IMR-90 (cell line): ENCODE results near the gene TMEM163. TPM values are rescaled to one million over a fixed set of nuclear protein-coding genes. Genes with fewer than 3 reads are reported as not detected.

Source experiments
- ATAC-seq: fragments of 200-7000 bp; cut with Tn5 transposase; 2 replicates; pipeline ENCODE4 v1.9.1; 2020; ENCODE audit warnings: low read depth, mild to moderate bottlenecking, moderate library complexity
- BruUV-seq: library from RNA; stranded (reverse); fragments of 400-500 nt; replicated peaks from 2 replicates; lab custom pipeline; 2021; lab: Mats Ljungman, UMichigan
- CTCF ChIA-PET: fragments of 300-600 bp; formaldehyde crosslinking; extraction: SDS; loops from one replicate; lab custom pipeline; 2021; ENCODE audit warnings: antibody characterized with exemption; lab: Yijun Ruan, JAX
- POLR2A ChIA-PET: fragments of 300-600 bp; sonication (Branson Sonifier 250); formaldehyde crosslinking; loops from one replicate; lab custom pipeline; 2022; ENCODE audit warnings: antibody characterized with exemption; ENCODE audit not compliant: unreplicated experiment; lab: Charles Lee
- DNase-seq: peaks from one replicate; pipeline ENCODE4 v3.0.0; 2013
- H2AFZ ChIP-seq: replicated peaks from 2 replicates; pipeline ENCODE3; 2013; ENCODE audit warnings: low read length, mild to moderate bottlenecking; ENCODE audit not compliant: poor library complexity
- H2AK5ac ChIP-seq: 2 replicates; pipeline ENCODE4 v1.6.1; 2013; ENCODE audit warnings: low read depth, low read length, inconsistent platforms
- H2AK9ac ChIP-seq: replicated peaks from 2 replicates; pipeline ENCODE3; 2013; ENCODE audit warnings: mild to moderate bottlenecking, low read depth, low read length, moderate library complexity; ENCODE audit not compliant: poor library complexity
- H2BK120ac ChIP-seq: 2 replicates; pipeline ENCODE4 v1.6.1; 2013; ENCODE audit warnings: low read depth, low read length, inconsistent platforms
- H2BK15ac ChIP-seq: 3 replicates; pipeline ENCODE4 v1.6.1; 2013; ENCODE audit warnings: low read depth, low read length, inconsistent platforms
- H2BK20ac ChIP-seq: 2 replicates; pipeline ENCODE4 v1.6.1; 2013; ENCODE audit warnings: low read depth, mild to moderate bottlenecking, inconsistent platforms, low read length, moderate library complexity
- H2BK5ac ChIP-seq: 2 replicates; pipeline ENCODE4 v1.6.1; 2013; ENCODE audit warnings: mild to moderate bottlenecking, low read depth, low read length, inconsistent platforms; ENCODE audit not compliant: poor library complexity, severe bottlenecking
- H3K14ac ChIP-seq: replicated peaks from 2 replicates; pipeline ENCODE4 v1.6.1; 2013; ENCODE audit warnings: low read depth, low read length, inconsistent platforms
- H3K18ac ChIP-seq: 2 replicates; pipeline ENCODE4 v1.6.1; 2013; ENCODE audit warnings: low read depth, low read length, control low read depth
- H3K23ac ChIP-seq: 2 replicates; pipeline ENCODE4 v1.6.1; 2013; ENCODE audit warnings: low read depth, low read length, inconsistent platforms
- H3K27ac ChIP-seq: 2 replicates; pipeline ENCODE4 v1.5.1; 2013; ENCODE audit warnings: mild to moderate bottlenecking, control low read depth, low read length; ENCODE audit not compliant: insufficient read depth
- H3K27me3 ChIP-seq: 2 replicates; pipeline ENCODE4 v1.6.1; 2013; ENCODE audit warnings: low read length; ENCODE audit not compliant: control insufficient read depth, insufficient read depth
- H3K36me3 ChIP-seq: 2 replicates; pipeline ENCODE4 v1.6.1; 2013; ENCODE audit warnings: low read length, mixed read lengths; ENCODE audit not compliant: control insufficient read depth, insufficient read depth
- H3K4ac ChIP-seq: 2 replicates; pipeline ENCODE4 v1.6.1; 2013; ENCODE audit warnings: low read depth, low read length, inconsistent platforms
- H3K4me1 ChIP-seq: 2 replicates; pipeline ENCODE4 v1.6.1; 2013; ENCODE audit warnings: low read length, mixed read lengths; ENCODE audit not compliant: control insufficient read depth, insufficient read depth
- H3K4me2 ChIP-seq: 2 replicates; pipeline ENCODE4 v1.6.1; 2013; ENCODE audit warnings: low read depth, mild to moderate bottlenecking, control low read depth, low read length, moderate library complexity
- H3K4me3 ChIP-seq: 2 replicates; pipeline ENCODE4 v1.5.1; 2013; ENCODE audit warnings: low read depth, mild to moderate bottlenecking, control low read depth, low read length, moderate library complexity; ENCODE audit not compliant: insufficient read depth
- H3K56ac ChIP-seq: 2 replicates; pipeline ENCODE4 v1.6.1; 2013; ENCODE audit warnings: low read length, inconsistent platforms; ENCODE audit not compliant: insufficient read depth; ENCODE audit errors: extremely low read depth
- H3K79me1 ChIP-seq, 2 experiments: 2 replicates each; pipeline ENCODE4 v1.6.1; 2013; ENCODE audit warnings: low read length in 2 of 2, inconsistent platforms in 1 of 2, low read depth in 1 of 2
- H3K9ac ChIP-seq: 2 replicates; pipeline ENCODE4 v1.6.1; 2013; ENCODE audit warnings: low read depth, low read length, control low read depth
- H3K9me1 ChIP-seq: 2 replicates; pipeline ENCODE4 v1.6.1; 2013; ENCODE audit warnings: low read length, inconsistent platforms; ENCODE audit not compliant: insufficient read depth
- H3K9me3 ChIP-seq: 2 replicates; pipeline ENCODE4 v1.6.1; 2013; ENCODE audit warnings: low read length; ENCODE audit not compliant: control insufficient read depth, insufficient read depth
- H4K20me1 ChIP-seq: 2 replicates; pipeline ENCODE4 v1.6.1; 2013; ENCODE audit warnings: low read length, inconsistent platforms; ENCODE audit not compliant: insufficient read depth
- H4K5ac ChIP-seq: 2 replicates; pipeline ENCODE4 v1.6.1; 2013; ENCODE audit warnings: mild to moderate bottlenecking, low read depth, low read length, control low read depth
- H4K8ac ChIP-seq, 2 experiments: 2 replicates each; pipeline ENCODE4 v1.6.1; 2013; ENCODE audit warnings: low read depth in 2 of 2, low read length in 2 of 2, control low read depth in 1 of 2, inconsistent platforms in 1 of 2
- H4K91ac ChIP-seq: 2 replicates; pipeline ENCODE4 v1.6.1; 2013; ENCODE audit warnings: low read depth, low read length, inconsistent platforms; ENCODE audit not compliant: insufficient read depth
- BHLHE40 ChIP-seq: fragments of 150-350 bp; IDR thresholded peaks from 2 replicates; pipeline ENCODE4 v1.6.1; 2016; ENCODE audit warnings: mild to moderate bottlenecking, low read depth, low read length
- CEBPB ChIP-seq: IDR thresholded peaks from 2 replicates; pipeline ENCODE4 v1.6.1; 2012; ENCODE audit warnings: low read depth, low read length, improper control_type of control experiment
- CHD1 ChIP-seq: IDR thresholded peaks from 2 replicates; pipeline ENCODE4 v1.6.1; 2012; ENCODE audit warnings: low read depth, low read length, improper control_type of control experiment
- CTCF ChIP-seq: conservative IDR thresholded peaks from 2 replicates; pipeline ENCODE4 v1.5.1; 2012; ENCODE audit warnings: mild to moderate bottlenecking, low read depth, low read length, improper control_type of control experiment
- ELK1 ChIP-seq: fragments of 150-350 bp; IDR thresholded peaks from 2 replicates; pipeline ENCODE4 v1.6.1; 2016; ENCODE audit warnings: low read depth, mild to moderate bottlenecking, low read length, moderate library complexity, borderline replicate concordance
- FOS ChIP-seq: fragments of 150-350 bp; IDR thresholded peaks from 2 replicates; pipeline ENCODE4 v1.6.1; 2016; ENCODE audit warnings: low read depth, low read length
- MAFK ChIP-seq: IDR thresholded peaks from 2 replicates; pipeline ENCODE4 v1.6.1; 2012; ENCODE audit warnings: low read depth, low read length, improper control_type of control experiment
- MAZ ChIP-seq: IDR thresholded peaks from 2 replicates; pipeline ENCODE4 v1.6.1; 2012; ENCODE audit warnings: low read depth, mild to moderate bottlenecking, low read length, improper control_type of control experiment, moderate library complexity, borderline replicate concordance
- MXI1 ChIP-seq: IDR thresholded peaks from 2 replicates; pipeline ENCODE4 v1.6.1; 2012; ENCODE audit warnings: low read depth, mild to moderate bottlenecking, low read length, moderate library complexity, borderline replicate concordance
- NFE2L2 ChIP-seq: fragments of 150-350 bp; IDR thresholded peaks from 2 replicates; pipeline ENCODE4 v1.6.1; 2016; ENCODE audit warnings: low read depth, mild to moderate bottlenecking, low read length
- POLR2A ChIP-seq: IDR thresholded peaks from 2 replicates; pipeline ENCODE4 v1.6.1; 2012; ENCODE audit warnings: mild to moderate bottlenecking, low read depth, low read length
- RAD21 ChIP-seq: IDR thresholded peaks from 2 replicates; pipeline ENCODE4 v1.6.1; 2012; ENCODE audit warnings: low read length, improper control_type of control experiment
- RCOR1 ChIP-seq: IDR thresholded peaks from 2 replicates; pipeline ENCODE4 v1.6.1; 2012; ENCODE audit warnings: mild to moderate bottlenecking, low read length, improper control_type of control experiment; ENCODE audit not compliant: insufficient replicate concordance
- RFX5 ChIP-seq: IDR thresholded peaks from 2 replicates; pipeline ENCODE4 v1.8.0; 2012; ENCODE audit warnings: low read depth, mild to moderate bottlenecking, low read length, moderate library complexity
- SMC3 ChIP-seq: fragments of 150-350 bp; IDR thresholded peaks from 2 replicates; pipeline ENCODE4 v1.6.1; 2016; ENCODE audit warnings: low read depth, mild to moderate bottlenecking, antibody characterized with exemption, low read length, moderate library complexity
- USF2 ChIP-seq: fragments of 150-350 bp; IDR thresholded peaks from 2 replicates; pipeline ENCODE4 v1.6.1; 2017; ENCODE audit warnings: mild to moderate bottlenecking, antibody characterized with exemption, low read length, low read depth
- WGBS, 2 experiments: methylation state at CpG; one replicate each; pipeline versions ENCODE4 v1.1.5 to v1.1.7; 2013; ENCODE audit warnings: missing lambda C conversion rate in 2 of 2; ENCODE audit not compliant: insufficient read length in 1 of 2; ENCODE audit errors: extremely low coverage in 2 of 2; 5-methylcytosine and 5-hydroxymethylcytosine counted together
- dilution Hi-C: fragments of 300-500 bp; cut with HindIII; formaldehyde crosslinking; loops from one replicate; pipeline ENCODE4 v1.14.3; 2018; ENCODE audit warnings: low sequenced_read_pairs; ENCODE audit not compliant: unreplicated experiment
- in situ Hi-C: fragments of 300-500 bp; cut with MboI; formaldehyde crosslinking; loops from 3 replicates; pipeline ENCODE4 v1.14.3; 2019; ENCODE audit warnings: low sequenced_read_pairs, inconsistent platforms, mixed read lengths
- intact Hi-C: fragments of 100-400 bp; cut with micrococcal nuclease; formaldehyde crosslinking; loops from 2 replicates; pipeline ENCODE4 v1.10.0; 2022
- polyA plus RNA-seq, 3 experiments: library from polyadenylated mRNA; depleted of rRNA; stranded (reverse); fragments of >200 nt; gene quantifications; 2 replicates each; pipeline ENCODE4 v1.2.3, GENCODE V29; 2012; ENCODE audit warnings: low replicate concordance in 1 of 3
- total RNA-seq: library from RNA; depleted of rRNA; stranded (reverse); fragments of >200 nt; gene quantifications from 2 replicates; pipeline ENCODE4 v1.2.3, GENCODE V29; 2012

Gene TMEM163
- total and polyA plus RNA-seq, 2 of the 4 experiments (the other 2 are of a cell fraction), result not detected

- DNase-seq (no peak), ATAC-seq (no peak)
- no peak overlapping the region for H3K14ac ChIP-seq
- H3K23ac ChIP-seq, result no peak overlapping the region
- no peaks in the 10 kb centered on the region for H3K9me3 ChIP-seq
- CTCF ChIA-PET, result no interaction called here
- H4K5ac ChIP-seq, result no peak overlapping the region
- no peaks in the 10 kb centered on the region for H3K9me1 ChIP-seq
- H2BK5ac ChIP-seq, result no peak overlapping the region
- 20% methylated on average over 1 of the region's 4 CpGs; no CpG with 5 or more reads in 1 of the 2 experiments for WGBS, 2 experiments
- no peaks in the 10 kb centered on the region for H3K36me3 ChIP-seq
- H2BK20ac ChIP-seq, result no peak overlapping the region
- intact Hi-C loops, result no loop called here
- H4K91ac ChIP-seq, result no peak overlapping the region
- no peak overlapping the region for H2AK5ac ChIP-seq
- H3K18ac ChIP-seq, result no peak overlapping the region
- POLR2A ChIA-PET, result no interaction called here
- H3K9ac ChIP-seq, result no peak overlapping the region
- no peak overlapping the region for H2BK15ac ChIP-seq
- no peak overlapping the region for H3K4me3 ChIP-seq
- H2AK9ac ChIP-seq, result no peak overlapping the region
- no peaks in the 10 kb centered on the region for H4K20me1 ChIP-seq
- no peak overlapping the region for H3K56ac ChIP-seq
- no peak overlapping the region for H3K4ac ChIP-seq
- H3K4me1 ChIP-seq, result no peaks in the 10 kb centered on the region
- H3K79me1 ChIP-seq, result no peaks in the 10 kb centered on the region
- in situ Hi-C loops, result no loop called here
- BruUV-seq, result no TSS peak
- no peak overlapping the region for H3K4me2 ChIP-seq
- no peak overlapping the region for H3K27ac ChIP-seq
- H3K27me3 ChIP-seq, result peaks cover 3% of the 10 kb centered on the region
- TF ChIP-seq RAD21 (no peak), ELK1 (no peak), MXI1 (no peak), MAZ (no peak), CEBPB (no peak), SMC3 (no peak), CTCF (no peak), MAFK (no peak), RCOR1 (no peak), POLR2A (no peak), NFE2L2 (no peak), BHLHE40 (no peak), CHD1 (no peak), USF2 (no peak), FOS (no peak), RFX5 (no peak)
- dilution Hi-C loops, result no loop called here
- no peak overlapping the region for H4K8ac ChIP-seq
- no peak overlapping the region for H2BK120ac ChIP-seq
- H2AFZ ChIP-seq, result no peak overlapping the region
Observed at GRCh38 chr2:134727385-134727784, 8.6 kb upstream of the TMEM163 start.
